ENCODE results near the gene POU2F3. TPM values are rescaled to one million over a fixed set of nuclear protein-coding genes. Genes with fewer than 3 reads are reported as not detected.

POU2F3 gene
- total and polyA plus RNA-seq, 2 experiments from 2014 or later: 0.15 to 0.40 TPM

GRCh38 chr11:120235024-120235628, 4.8 kb upstream of the POU2F3 start:
- DNase-seq (ENCODE audit: low read depth in 1 of 2, low spot score in 1 of 2): peak; percentile 68 to 82
- Histone ChIP-seq H3K4me3 (no peak overlapping the region), H3K9me3 (ENCODE audit: low read depth) (no peaks in the 10 kb centered on the region), H3K27me3 (peaks cover 68% of the 10 kb centered on the region), H3K27ac (no peak overlapping the region), H3K4me1 (ENCODE audit: low read depth) (no peaks in the 10 kb centered on the region), H3K36me3 (no peaks in the 10 kb centered on the region)
- peak; percentile 87 for TF ChIP-seq CTCF (IDR thresholded peaks at IDR 0.05; ENCODE audit: low read depth, low read length)

DNA sequence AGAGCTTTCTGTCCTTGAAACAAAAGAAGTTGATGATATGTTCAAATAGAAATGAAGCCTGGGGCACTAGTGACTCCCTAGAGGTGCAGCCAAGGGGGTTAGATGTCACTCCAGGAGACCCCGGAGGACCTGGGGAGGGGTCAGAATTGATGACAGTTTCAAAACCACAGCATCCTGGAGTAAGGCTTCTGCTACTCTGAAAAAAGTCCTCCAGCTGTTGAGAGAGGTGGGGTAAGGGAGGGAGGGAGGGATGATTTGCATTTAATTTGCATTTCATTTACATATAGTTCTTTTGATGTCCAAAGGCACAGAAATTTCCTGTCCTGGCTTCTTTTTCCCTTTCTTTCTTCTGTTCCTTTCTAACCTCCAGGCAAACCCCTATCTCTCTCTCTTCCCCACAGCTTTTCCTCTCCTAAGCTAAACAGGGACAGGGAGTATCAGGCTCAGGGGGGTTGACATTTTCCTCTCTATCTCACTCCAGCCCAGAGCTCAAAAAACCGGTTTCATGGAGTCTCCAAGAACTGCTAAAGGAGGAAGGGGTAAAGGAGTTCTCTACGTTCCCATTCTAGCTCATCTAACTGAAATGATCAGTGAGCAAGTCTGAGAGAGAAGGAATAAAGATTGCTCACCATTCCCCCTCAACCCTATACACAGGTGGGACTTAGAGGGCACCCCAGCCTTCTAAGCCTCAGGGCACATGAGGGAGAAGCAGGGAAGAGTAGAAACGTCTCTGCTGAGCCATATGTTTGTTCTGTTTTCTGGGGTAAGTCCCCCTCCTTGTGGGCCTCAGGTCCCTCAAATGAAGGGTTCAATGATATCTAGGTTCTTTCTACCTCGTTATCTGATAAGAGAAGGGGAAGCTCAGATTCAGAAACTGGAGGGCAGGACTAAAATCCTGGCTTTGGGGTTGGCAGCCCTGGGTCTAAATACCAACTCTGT, 3.5 kb upstream of the POU2F3 start:
- no peak for TF ChIP-seq CTCF (IDR thresholded peaks at IDR 0.05; ENCODE audit: low read depth, low read length)
- H3K9me3 ChIP-seq (ENCODE audit: low read depth): no peaks in the 10 kb centered on the region
- H3K27me3 ChIP-seq: peaks cover 79% of the 10 kb centered on the region
- H3K4me1 ChIP-seq (ENCODE audit: low read depth): no peaks in the 10 kb centered on the region
- H3K27ac ChIP-seq: no peak overlapping the region
- H3K36me3 ChIP-seq: no peaks in the 10 kb centered on the region
- no peak for DNase-seq (ENCODE audit: low read depth in 1 of 2, low spot score in 1 of 2)
- H3K4me3 ChIP-seq: no peak overlapping the region

DNA sequence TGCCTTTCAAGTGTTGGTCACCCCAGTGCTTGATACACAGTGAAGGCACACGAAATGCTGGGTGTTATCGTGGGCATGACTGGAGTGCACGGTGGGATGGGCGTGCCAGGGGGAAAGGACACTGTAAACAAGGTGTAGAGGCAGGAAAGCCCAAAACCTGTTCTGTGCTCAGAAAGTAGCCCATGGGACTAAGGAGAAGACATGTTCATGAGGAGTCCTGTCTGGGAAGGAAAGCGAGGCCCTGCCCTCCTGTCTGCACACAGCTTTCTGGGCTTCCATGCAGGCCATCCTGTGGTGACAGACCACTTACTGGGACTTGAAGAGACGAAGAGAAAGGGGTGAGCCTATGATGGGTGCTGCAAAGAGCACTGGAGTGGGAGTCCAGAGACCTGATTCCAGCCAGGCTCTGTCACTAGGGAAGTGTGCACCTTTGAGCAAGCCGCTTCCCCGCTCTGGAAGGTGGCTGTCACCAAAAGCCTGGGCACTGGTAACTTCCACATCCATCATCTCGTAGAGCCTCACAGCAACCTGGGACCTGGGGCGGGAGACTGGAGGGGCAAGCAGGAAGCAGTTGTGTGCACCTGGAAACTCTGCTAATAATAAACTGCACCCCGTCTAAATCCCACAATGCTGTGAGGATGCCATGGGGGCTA, 846 bp upstream of the POU2F3 start:
- no peak for TF ChIP-seq CTCF (IDR thresholded peaks at IDR 0.05; ENCODE audit: low read depth, low read length)

GRCh38 chr11:120240866-120241265, 926 bp downstream of the POU2F3 start:
- Histone ChIP-seq H3K4me1 (ENCODE audit: low read depth) (no peaks in the 10 kb centered on the region), H3K27ac (no peak overlapping the region), H3K27me3 (peaks cover 81% of the 10 kb centered on the region), H3K4me3 (no peak overlapping the region), H3K36me3 (no peaks in the 10 kb centered on the region), H3K9me3 (ENCODE audit: low read depth) (no peaks in the 10 kb centered on the region)
- DNase-seq (ENCODE audit: low read depth in 1 of 2, low spot score in 1 of 2): no peak
- TF ChIP-seq CTCF (IDR thresholded peaks at IDR 0.05; ENCODE audit: low read depth, low read length): no peak

More for the DNA sequence above, 846 bp upstream of the POU2F3 start:
- Histone ChIP-seq H3K4me1 (ENCODE audit: low read depth) (no peaks in the 10 kb centered on the region), H3K9me3 (ENCODE audit: low read depth) (no peaks in the 10 kb centered on the region), H3K4me3 (no peak overlapping the region), H3K36me3 (no peaks in the 10 kb centered on the region), H3K27me3 (peaks cover 71% of the 10 kb centered on the region), H3K27ac (no peak overlapping the region)
- no peak for DNase-seq (ENCODE audit: low read depth in 1 of 2, low spot score in 1 of 2)

GRCh38 chr11:120241277-120241676, 1.3 kb downstream of the POU2F3 start:
- TF ChIP-seq CTCF (IDR thresholded peaks at IDR 0.05; ENCODE audit: low read depth, low read length): no peak
- no peaks in the 10 kb centered on the region for H3K36me3 ChIP-seq
- no peaks in the 10 kb centered on the region for H3K9me3 ChIP-seq (ENCODE audit: low read depth)
- no peak overlapping the region for H3K4me3 ChIP-seq
- DNase-seq (ENCODE audit: low read depth in 1 of 2, low spot score in 1 of 2): no peak
- no peak overlapping the region for H3K27ac ChIP-seq
- H3K27me3 ChIP-seq: peaks cover 84% of the 10 kb centered on the region
- no peaks in the 10 kb centered on the region for H3K4me1 ChIP-seq (ENCODE audit: low read depth)
